VCaP (cell line): ENCODE measurements around the gene TSPAN3.

ENCODE experiments used
- H3K27ac ChIP-seq: fragments of 450-650 bp; 2 replicates; pipeline ENCODE4 v1.5.1; 2017
- TF ChIP-seq, protein P1 (sequence below): fragments of 450-650 bp; conservative IDR thresholded peaks from 2 replicates; pipeline ENCODE4 v1.5.1; 2017; ENCODE audit warnings: mild to moderate bottlenecking, moderate library complexity

TSPAN3 gene

DNA sequence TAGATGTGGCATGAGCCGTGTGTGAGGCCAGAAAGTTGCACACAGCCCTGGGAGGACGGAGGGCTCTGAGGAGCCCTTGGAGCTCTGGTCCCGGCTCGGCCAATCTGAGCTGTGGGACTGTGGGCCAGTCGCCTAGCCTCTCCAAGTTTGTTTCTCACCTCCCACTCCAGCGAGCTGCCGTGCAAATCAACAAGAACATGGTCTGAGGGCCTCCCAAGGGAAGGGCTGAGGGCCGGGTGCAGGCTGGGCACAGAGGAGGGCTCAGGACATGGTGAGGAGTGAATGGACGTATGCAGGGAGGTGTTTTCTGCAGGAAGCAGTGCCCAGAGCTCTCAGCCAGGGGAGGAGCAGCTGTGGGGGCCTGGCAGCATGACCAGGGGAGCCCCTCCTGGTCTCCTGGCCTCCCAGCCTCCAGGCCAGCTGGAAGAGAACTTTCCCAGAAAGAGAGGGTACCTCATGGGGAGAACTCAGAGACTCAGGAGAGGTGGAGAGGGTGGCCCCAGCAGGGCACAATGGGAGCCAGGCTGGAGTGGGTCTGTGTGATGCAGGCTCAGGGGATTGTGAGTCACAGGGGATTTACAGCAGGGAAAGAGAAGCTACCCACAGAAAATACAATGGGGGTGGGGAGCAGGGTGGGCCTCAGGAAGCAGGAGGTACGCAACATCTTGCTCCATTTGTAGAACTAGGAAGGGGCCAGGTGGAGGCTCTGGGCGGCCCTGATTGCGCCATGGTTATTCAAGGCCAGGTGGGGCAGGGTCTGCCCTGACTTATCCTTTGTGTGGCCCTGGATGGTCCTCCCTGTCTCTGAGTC, 51.2 kb downstream of the TSPAN3 start:
- no peak overlapping the region for H3K27ac ChIP-seq
- TF ChIP-seq, protein P1, sequence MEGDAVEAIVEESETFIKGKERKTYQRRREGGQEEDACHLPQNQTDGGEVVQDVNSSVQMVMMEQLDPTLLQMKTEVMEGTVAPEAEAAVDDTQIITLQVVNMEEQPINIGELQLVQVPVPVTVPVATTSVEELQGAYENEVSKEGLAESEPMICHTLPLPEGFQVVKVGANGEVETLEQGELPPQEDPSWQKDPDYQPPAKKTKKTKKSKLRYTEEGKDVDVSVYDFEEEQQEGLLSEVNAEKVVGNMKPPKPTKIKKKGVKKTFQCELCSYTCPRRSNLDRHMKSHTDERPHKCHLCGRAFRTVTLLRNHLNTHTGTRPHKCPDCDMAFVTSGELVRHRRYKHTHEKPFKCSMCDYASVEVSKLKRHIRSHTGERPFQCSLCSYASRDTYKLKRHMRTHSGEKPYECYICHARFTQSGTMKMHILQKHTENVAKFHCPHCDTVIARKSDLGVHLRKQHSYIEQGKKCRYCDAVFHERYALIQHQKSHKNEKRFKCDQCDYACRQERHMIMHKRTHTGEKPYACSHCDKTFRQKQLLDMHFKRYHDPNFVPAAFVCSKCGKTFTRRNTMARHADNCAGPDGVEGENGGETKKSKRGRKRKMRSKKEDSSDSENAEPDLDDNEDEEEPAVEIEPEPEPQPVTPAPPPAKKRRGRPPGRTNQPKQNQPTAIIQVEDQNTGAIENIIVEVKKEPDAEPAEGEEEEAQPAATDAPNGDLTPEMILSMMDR = no peak

DNA sequence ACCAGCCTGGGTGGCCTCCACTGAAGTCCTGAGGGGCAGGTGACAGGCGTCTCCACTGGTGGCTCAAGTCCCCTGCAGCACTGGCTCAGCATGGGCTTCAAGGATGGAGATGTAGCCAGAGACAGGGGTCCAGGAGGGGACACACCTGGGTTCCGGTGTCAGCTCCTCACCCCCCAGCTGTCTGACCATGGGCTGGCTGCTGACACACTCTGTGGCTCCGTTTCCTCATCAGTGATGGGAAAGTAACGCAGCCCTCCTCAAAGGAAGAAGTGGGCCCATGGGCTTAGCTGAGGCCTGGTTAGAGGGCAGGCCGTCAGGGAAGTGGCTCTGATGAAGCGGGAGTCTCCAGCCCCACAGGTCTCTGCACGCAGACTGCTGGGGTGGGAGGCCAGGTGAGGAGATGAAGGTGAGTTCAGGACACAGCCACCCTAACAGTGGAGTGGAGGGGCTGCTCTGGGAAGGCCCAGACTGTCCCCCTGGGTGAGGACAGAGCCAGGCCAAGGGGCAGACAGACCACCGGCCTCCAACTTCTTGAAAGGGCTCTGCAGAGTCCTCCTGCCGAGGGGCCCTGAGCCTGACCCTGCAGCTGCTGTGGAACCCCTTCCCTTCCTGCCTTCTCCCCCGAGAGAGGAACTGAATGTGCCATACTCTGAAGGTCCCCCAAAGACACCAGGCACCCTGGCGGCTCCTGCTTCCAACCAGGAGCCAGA, 52.0 kb downstream of the TSPAN3 start:
- TF ChIP-seq, protein P1 = no peak
- no peak overlapping the region for H3K27ac ChIP-seq

- TF ChIP-seq, protein P1 = no peak
- H3K27ac ChIP-seq = no peak overlapping the region
These were observed 52.9 kb downstream of the TSPAN3 start for GRCh38 chr15:77017761-77018720.

DNA sequence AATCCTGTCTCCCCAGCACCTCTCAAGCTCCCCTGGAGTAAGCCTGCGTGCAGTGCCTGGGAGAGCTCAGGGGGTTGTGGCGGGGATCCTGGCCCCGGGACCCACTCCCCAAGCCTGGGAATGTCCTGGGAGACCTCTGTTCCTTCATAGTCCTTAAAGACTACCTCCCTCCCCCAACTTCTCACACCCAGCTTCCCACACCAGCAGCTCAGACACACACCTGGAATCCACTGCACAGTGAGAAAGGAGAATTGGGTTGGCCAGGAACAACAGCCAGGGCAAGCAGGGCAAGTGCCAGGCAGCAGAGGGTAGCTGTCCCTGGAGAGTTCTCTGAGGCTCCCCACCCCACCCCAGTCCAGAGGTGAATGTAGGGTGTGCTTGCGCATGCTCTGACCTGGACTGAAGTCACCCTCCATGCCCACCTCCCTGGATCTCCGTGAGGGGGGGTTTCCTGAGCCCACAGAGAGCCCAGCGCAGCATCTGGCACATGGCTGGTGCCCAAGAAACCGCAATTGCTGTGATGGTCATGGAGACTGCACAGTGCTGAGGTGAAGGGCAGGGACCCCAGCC, 53.7 kb downstream of the TSPAN3 start:
- no peak overlapping the region for H3K27ac ChIP-seq
- TF ChIP-seq, protein P1 = no peak

DNA sequence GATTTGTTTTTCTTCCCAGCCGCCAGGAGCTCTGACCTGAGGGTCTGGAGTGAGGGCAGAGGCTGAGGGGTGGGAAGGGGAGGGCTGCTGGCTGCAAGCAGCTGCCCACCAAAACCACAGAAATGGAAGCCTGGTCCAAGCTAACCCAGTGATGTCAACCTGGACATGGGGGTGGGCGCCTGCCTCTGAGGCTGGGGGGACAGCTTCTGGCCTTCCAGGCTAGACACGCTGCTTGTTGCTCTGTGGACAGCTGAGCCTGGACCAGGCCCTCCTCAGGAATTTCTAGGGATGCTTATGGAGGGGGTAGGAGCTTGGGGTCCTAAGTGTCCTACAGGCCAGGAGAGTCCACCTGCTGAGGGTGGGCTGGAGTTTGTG, 54.6 kb downstream of the TSPAN3 start:
- H3K27ac ChIP-seq = no peak overlapping the region
- TF ChIP-seq, protein P1 = no peak

DNA sequence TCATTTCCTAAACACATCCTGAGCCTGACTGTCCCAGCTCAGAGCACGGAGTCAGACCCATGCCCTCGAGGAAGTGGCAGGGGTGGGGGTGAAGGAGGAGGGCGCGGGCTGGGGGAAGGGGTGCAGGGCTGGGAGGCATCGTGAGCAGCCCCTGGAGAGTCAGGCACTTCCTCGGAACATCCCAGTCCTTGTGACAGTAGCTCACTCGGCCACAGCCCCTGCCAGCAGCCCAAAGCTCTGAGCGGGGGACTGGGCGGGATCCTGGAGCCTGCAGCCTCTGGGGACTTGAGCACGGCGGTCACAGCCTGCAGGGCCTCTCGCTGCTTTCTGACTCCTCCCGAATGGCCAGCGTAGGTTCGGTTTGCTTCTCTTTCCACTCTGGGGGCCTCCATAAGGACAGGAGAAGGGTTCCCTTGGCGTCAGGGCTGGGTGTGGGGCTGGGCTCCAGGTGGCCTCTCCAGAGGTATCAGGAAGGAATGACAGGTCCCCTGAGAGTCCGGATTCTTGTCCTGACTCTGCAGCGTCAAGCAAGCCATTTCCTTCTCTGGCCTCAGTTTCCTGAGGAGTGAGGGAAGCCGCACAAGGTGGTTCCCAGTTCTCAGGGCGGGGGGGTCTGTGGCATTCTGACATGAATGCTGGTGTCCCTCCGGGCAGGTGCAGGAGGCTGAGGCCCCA, 55.1 kb downstream of the TSPAN3 start:
- TF ChIP-seq, protein P1 = no peak
- H3K27ac ChIP-seq = no peak overlapping the region
